ENCODE results near the gene FBXO36. TPM values are rescaled to one million over a fixed set of nuclear protein-coding genes. Genes with fewer than 3 reads are reported as not detected.
"Not testable (repeated sequence)": the region's sequence is repeated elsewhere in the genome, so short reads cannot be mapped to it uniquely, and the experiment has no call there.

Gene FBXO36
- polyA plus RNA-seq, 4 donors, result 1.2 to 2.3 (median 1.6) TPM

DNA sequence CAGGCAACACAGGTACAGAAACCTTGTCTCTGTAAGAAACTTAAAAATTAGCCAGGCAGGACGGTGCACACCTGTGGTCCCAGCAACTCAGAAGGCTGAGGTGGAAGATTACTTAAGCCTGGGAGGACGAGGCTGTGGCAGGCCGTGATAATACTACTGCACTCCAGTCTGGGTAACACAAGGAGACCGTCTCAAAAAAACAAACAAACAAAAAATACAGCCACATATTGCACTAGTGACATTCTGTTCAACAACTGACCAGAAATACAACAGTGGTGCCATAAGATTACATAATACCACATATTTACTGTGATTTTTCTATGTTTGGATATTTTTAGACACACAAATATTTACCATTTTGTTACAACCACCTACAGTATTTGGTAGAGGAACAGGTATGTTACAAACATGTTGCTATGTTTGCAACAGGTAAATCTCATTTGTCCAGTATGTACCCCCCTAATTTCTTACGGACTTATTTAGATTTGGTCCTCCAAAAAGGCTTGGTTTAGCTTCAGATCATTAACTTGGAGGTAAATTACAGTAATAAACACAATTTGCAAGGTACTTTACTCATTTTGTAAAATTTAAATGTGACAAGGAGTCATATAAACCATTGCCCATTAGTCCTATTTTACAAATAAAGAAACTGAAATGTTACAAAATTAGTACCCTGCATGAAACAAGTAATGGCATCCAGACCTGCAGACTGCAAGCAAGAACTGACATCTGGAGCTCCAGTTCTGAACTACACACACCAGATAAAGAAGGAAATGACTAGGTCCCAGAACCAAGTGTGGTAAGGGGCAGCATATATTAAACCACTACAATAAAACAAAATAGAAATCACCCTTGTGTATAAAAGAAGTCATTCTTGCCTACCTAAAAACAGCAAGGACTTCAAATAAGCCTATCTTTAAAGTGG lies 37.3 kb upstream of the FBXO36 start:
- no peaks in the 10 kb centered on the region for H3K9me3 ChIP-seq (ENCODE audit: control insufficient read depth in 2 of 2, insufficient read depth in 1 of 2, low read depth in 1 of 2, low read length in 1 of 2)
- no peak overlapping the region for H3K4me3 ChIP-seq (ENCODE audit: low read depth in 1 of 3, low read length in 3 of 3)
- no peaks in the 10 kb centered on the region for H3K27me3 ChIP-seq (ENCODE audit: control insufficient read depth in 3 of 3, insufficient read depth in 3 of 3, low read length in 3 of 3)
- no peak overlapping the region for H3K27ac ChIP-seq (ENCODE audit: low read depth in 1 of 3, low read length in 2 of 3)
- 86 to 95% (median 89%) methylated on average over 5 of the region's 5 CpGs for WGBS, 3 donors
- FAIRE-seq (no peak), DNase-seq (no peak)
- H3K36me3 ChIP-seq (ENCODE audit: control insufficient read depth in 3 of 3, insufficient read depth in 2 of 3, low read depth in 1 of 3, low read length in 3 of 3), result peaks cover 0 to 9% (median 1%) of the 10 kb centered on the region in 3 donors
- no peaks in the 10 kb centered on the region for H3K4me1 ChIP-seq (ENCODE audit: control insufficient read depth in 3 of 3, insufficient read depth in 2 of 3, low read depth in 1 of 3, low read length in 2 of 3)

DNA sequence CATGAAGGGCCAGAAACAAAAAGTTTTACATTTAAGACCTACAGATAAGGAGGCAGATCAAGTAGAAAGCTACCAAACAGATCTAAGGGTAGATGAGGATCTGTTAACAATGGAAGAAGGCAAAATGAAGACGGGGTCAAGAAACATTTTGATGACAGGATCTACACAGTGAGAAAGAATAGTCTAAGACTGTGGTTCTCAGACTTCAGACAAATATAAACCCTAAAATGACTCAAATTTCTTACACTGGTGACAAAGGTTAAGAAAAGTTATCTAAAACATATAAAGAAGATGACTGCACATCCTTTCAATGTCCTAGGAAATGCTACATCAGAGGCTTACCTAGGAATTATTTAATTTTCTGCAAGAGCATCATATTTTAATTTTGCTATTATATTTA lies 34.9 kb upstream of the FBXO36 start:
- no peak for DNase-seq
- 83 to 89% (median 87%) methylated on average over 1 of the region's 1 CpG for WGBS, 3 donors
- no peaks in the 10 kb centered on the region for H3K4me1 ChIP-seq (ENCODE audit: control insufficient read depth in 3 of 3, insufficient read depth in 2 of 3, low read depth in 1 of 3, low read length in 2 of 3)
- H3K4me3 ChIP-seq (ENCODE audit: low read depth in 1 of 3, low read length in 3 of 3), result no peak overlapping the region
- H3K27me3 ChIP-seq (ENCODE audit: control insufficient read depth in 3 of 3, insufficient read depth in 3 of 3, low read length in 3 of 3), result no peaks in the 10 kb centered on the region
- H3K27ac ChIP-seq (ENCODE audit: low read depth in 1 of 3, low read length in 2 of 3), result no peak overlapping the region
- FAIRE-seq, result no peak
- H3K9me3 ChIP-seq (ENCODE audit: control insufficient read depth in 2 of 2, insufficient read depth in 1 of 2, low read depth in 1 of 2, low read length in 1 of 2), result no peaks in the 10 kb centered on the region
- H3K36me3 ChIP-seq (ENCODE audit: control insufficient read depth in 3 of 3, insufficient read depth in 2 of 3, low read depth in 1 of 3, low read length in 3 of 3), result peaks cover 0 to 11% (median 4%) of the 10 kb centered on the region in 3 donors

DNA sequence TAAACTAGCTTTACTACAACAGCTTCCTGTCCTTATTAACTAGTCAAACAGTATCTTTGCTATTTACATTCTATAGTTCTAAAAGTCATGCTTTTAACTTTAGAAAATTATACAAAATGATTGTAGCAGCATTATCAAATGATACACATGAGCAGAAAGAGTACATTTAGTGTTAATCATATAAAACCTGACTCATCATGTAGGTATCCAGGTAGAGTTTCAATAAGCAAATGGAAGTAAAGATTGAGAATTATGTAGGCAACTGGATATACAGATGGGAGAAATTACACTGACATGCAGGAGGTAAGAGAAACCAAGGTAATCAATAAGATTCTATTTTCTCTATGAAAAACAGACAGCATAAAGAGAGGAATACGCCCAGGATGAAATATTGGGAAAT lies 34.3 kb upstream of the FBXO36 start:
- FAIRE-seq (no peak), DNase-seq (no peak)
- 95 to 100% (median 97%) methylated on average over 1 of the region's 1 CpG for WGBS, 3 donors
- Histone ChIP-seq H3K27ac (ENCODE audit: low read depth in 1 of 3, low read length in 2 of 3) (no peak overlapping the region), H3K27me3 (ENCODE audit: control insufficient read depth in 3 of 3, insufficient read depth in 3 of 3, low read length in 3 of 3) (no peaks in the 10 kb centered on the region), H3K4me3 (ENCODE audit: low read depth in 1 of 3, low read length in 3 of 3) (no peak overlapping the region), H3K4me1 (ENCODE audit: control insufficient read depth in 3 of 3, insufficient read depth in 2 of 3, low read depth in 1 of 3, low read length in 2 of 3) (no peaks in the 10 kb centered on the region), H3K36me3 (ENCODE audit: control insufficient read depth in 3 of 3, insufficient read depth in 2 of 3, low read depth in 1 of 3, low read length in 3 of 3) (peaks cover 0 to 13% (median 4%) of the 10 kb centered on the region in 3 donors), H3K9me3 (ENCODE audit: control insufficient read depth in 2 of 2, insufficient read depth in 1 of 2, low read depth in 1 of 2, low read length in 1 of 2) (no peaks in the 10 kb centered on the region)

- H3K4me1 ChIP-seq (ENCODE audit: control insufficient read depth in 3 of 3, insufficient read depth in 2 of 3, low read depth in 1 of 3, low read length in 2 of 3), result no peaks in the 10 kb centered on the region
- H3K9me3 ChIP-seq (ENCODE audit: control insufficient read depth in 2 of 2, insufficient read depth in 1 of 2, low read depth in 1 of 2, low read length in 1 of 2), result no peaks in the 10 kb centered on the region
- WGBS, 3 donors, result 92 to 98% (median 95%) methylated on average over 2 of the region's 2 CpGs
- no peak for FAIRE-seq
- DNase-seq, result no peak
- H3K36me3 ChIP-seq (ENCODE audit: control insufficient read depth in 3 of 3, insufficient read depth in 2 of 3, low read depth in 1 of 3, low read length in 3 of 3), result peaks cover 0 to 17% (median 4%) of the 10 kb centered on the region in 3 donors
- no peaks in the 10 kb centered on the region for H3K27me3 ChIP-seq (ENCODE audit: control insufficient read depth in 3 of 3, insufficient read depth in 3 of 3, low read length in 3 of 3)
- H3K27ac ChIP-seq (ENCODE audit: low read depth in 1 of 3, low read length in 2 of 3), result peak overlapping the region in 1 of 3 donors; percentile 11
- H3K4me3 ChIP-seq (ENCODE audit: low read depth in 1 of 3, low read length in 3 of 3), result no peak overlapping the region
Observed at GRCh38 chr2:229889023-229889422, 33.3 kb upstream of the FBXO36 start.

- DNase-seq, result no peak
- no peaks in the 10 kb centered on the region for H3K9me3 ChIP-seq (ENCODE audit: control insufficient read depth in 2 of 2, insufficient read depth in 1 of 2, low read depth in 1 of 2, low read length in 1 of 2)
- peaks cover 0 to 18% (median 0%) of the 10 kb centered on the region in 3 donors for H3K36me3 ChIP-seq (ENCODE audit: control insufficient read depth in 3 of 3, insufficient read depth in 2 of 3, low read depth in 1 of 3, low read length in 3 of 3)
- no peaks in the 10 kb centered on the region for H3K27me3 ChIP-seq (ENCODE audit: control insufficient read depth in 3 of 3, insufficient read depth in 3 of 3, low read length in 3 of 3)
- peaks cover 0 to under 1% (median 0%) of the 10 kb centered on the region in 3 donors for H3K4me1 ChIP-seq (ENCODE audit: control insufficient read depth in 3 of 3, insufficient read depth in 2 of 3, low read depth in 1 of 3, low read length in 2 of 3)
- no peak for FAIRE-seq
- no peak overlapping the region for H3K27ac ChIP-seq (ENCODE audit: low read depth in 1 of 3, low read length in 2 of 3)
- H3K4me3 ChIP-seq (ENCODE audit: low read depth in 1 of 3, low read length in 3 of 3), result no peak overlapping the region
- 43 to 71% (median 63%) methylated on average over 1 of the region's 1 CpG for WGBS, 3 donors
Observed at GRCh38 chr2:229896857-229897256, 25.4 kb upstream of the FBXO36 start.

DNA sequence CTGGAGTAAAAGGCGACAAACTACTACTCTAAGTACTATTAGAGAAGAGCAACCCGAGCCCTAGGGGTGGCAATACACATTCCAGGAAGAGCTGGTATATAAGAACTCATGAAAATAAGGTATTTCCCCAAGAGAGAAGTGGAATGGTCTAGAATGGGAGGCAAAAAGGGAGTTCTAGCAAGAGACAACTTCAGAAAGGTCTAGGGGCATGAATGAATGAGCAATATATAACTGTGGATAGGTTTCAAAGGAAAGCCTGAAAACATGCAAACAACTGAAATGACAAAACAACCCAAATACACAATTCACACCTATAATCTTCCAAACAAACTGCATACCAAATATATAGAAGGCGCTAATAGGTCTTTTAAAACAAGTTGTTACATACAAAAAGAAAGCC lies 22.7 kb upstream of the FBXO36 start:
- no peak overlapping the region for H3K27ac ChIP-seq (ENCODE audit: low read depth in 1 of 3, low read length in 2 of 3)

DNA sequence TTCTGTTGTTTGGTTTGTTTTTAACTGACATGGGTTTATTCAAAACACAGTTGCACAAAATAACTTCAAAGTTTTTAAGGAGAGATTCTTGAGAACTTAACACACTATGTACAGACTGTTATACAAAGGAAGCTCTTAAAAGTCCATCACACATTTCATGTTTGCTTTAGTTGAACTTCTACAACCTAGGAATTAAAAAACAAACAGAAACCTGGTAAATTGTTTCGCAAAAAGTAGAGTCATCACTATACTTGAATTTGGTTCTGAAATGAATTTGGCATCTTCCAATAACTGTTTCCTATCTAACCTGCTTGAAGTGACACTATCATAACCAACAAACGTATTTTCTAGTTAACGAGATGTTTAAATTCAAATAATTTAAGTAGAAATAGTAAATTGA lies 22.3 kb upstream of the FBXO36 start:
- FAIRE-seq (no peak), DNase-seq (no peak)
- Histone ChIP-seq H3K4me1 (ENCODE audit: control insufficient read depth in 3 of 3, insufficient read depth in 2 of 3, low read depth in 1 of 3, low read length in 2 of 3) (peaks cover 0 to 4% (median 0%) of the 10 kb centered on the region in 3 donors), H3K36me3 (ENCODE audit: control insufficient read depth in 3 of 3, insufficient read depth in 2 of 3, low read depth in 1 of 3, low read length in 3 of 3) (peaks cover 0 to 24% (median 4%) of the 10 kb centered on the region in 3 donors), H3K9me3 (ENCODE audit: control insufficient read depth in 2 of 2, insufficient read depth in 1 of 2, low read depth in 1 of 2, low read length in 1 of 2) (no peaks in the 10 kb centered on the region), H3K27ac (ENCODE audit: low read depth in 1 of 3, low read length in 2 of 3) (no peak overlapping the region), H3K4me3 (ENCODE audit: low read depth in 1 of 3, low read length in 3 of 3) (no peak overlapping the region), H3K27me3 (ENCODE audit: control insufficient read depth in 3 of 3, insufficient read depth in 3 of 3, low read length in 3 of 3) (no peaks in the 10 kb centered on the region)
- WGBS, 3 donors, result 76 to 85% (median 81%) methylated on average over 3 of the region's 3 CpGs

More for the DNA sequence above, 22.7 kb upstream of the FBXO36 start:
- H3K4me1 ChIP-seq (ENCODE audit: control insufficient read depth in 3 of 3, insufficient read depth in 2 of 3, low read depth in 1 of 3, low read length in 2 of 3), result peaks cover 0 to 4% (median 0%) of the 10 kb centered on the region in 3 donors
- WGBS, 3 donors, result 92 to 95% (median 94%) methylated on average over 3 of the region's 3 CpGs
- H3K36me3 ChIP-seq (ENCODE audit: control insufficient read depth in 3 of 3, insufficient read depth in 2 of 3, low read depth in 1 of 3, low read length in 3 of 3), result peaks cover 0 to 24% (median 4%) of the 10 kb centered on the region in 3 donors
- DNase-seq (no peak), FAIRE-seq (no peak)
- no peak overlapping the region for H3K4me3 ChIP-seq (ENCODE audit: low read depth in 1 of 3, low read length in 3 of 3)
- no peaks in the 10 kb centered on the region for H3K27me3 ChIP-seq (ENCODE audit: control insufficient read depth in 3 of 3, insufficient read depth in 3 of 3, low read length in 3 of 3)
- H3K9me3 ChIP-seq (ENCODE audit: control insufficient read depth in 2 of 2, insufficient read depth in 1 of 2, low read depth in 1 of 2, low read length in 1 of 2), result no peaks in the 10 kb centered on the region

- H3K4me1 ChIP-seq (ENCODE audit: control insufficient read depth in 3 of 3, insufficient read depth in 2 of 3, low read depth in 1 of 3, low read length in 2 of 3); H3K9me3 ChIP-seq (ENCODE audit: control insufficient read depth in 2 of 2, insufficient read depth in 1 of 2, low read depth in 1 of 2, low read length in 1 of 2); H3K27ac ChIP-seq (ENCODE audit: low read depth in 1 of 3, low read length in 2 of 3); H3K27me3 ChIP-seq (ENCODE audit: control insufficient read depth in 3 of 3, insufficient read depth in 3 of 3, low read length in 3 of 3); DNase-seq; H3K4me3 ChIP-seq (ENCODE audit: low read depth in 1 of 3, low read length in 3 of 3); FAIRE-seq: not testable (repeated sequence)
- peaks cover 0 to 24% (median 4%) of the 10 kb centered on the region in 3 donors for H3K36me3 ChIP-seq (ENCODE audit: control insufficient read depth in 3 of 3, insufficient read depth in 2 of 3, low read depth in 1 of 3, low read length in 3 of 3)
- WGBS, 3 donors, result 82 to 93% (median 87%) methylated on average over 9 of the region's 9 CpGs
Observed at GRCh38 chr2:229900514-229900913, 21.8 kb upstream of the FBXO36 start.
